Measurements from ENCODE around the gene PUDP.

The PUDP gene

GRCh38 chrX:7146703-7147412 lies 1.1 kb downstream of the PUDP start:
- no peak overlapping the region for H4K8ac ChIP-seq (ENCODE audit: low read depth, low read length)
- H3K36me3 ChIP-seq (ENCODE audit: control insufficient read depth, insufficient read depth, low read length): no peaks in the 10 kb centered on the region
- H3K79me1 ChIP-seq (ENCODE audit: low read length): no peaks in the 10 kb centered on the region
- no peak overlapping the region for H3K18ac ChIP-seq (ENCODE audit: low read length)
- H3K4me3 ChIP-seq (ENCODE audit: low read length): peak overlapping the region; percentile 58
- no peak overlapping the region for H2BK5ac ChIP-seq (ENCODE audit: low read length)
- H2BK15ac ChIP-seq (replicated peaks; ENCODE audit: low read depth): no peak overlapping the region
- H2BK120ac ChIP-seq (ENCODE audit: low read depth, low read length): no peak overlapping the region
- H3K79me2 ChIP-seq (ENCODE audit: control insufficient read depth, insufficient read depth, low read length): no peaks in the 10 kb centered on the region
- no peak for DNase-seq
- H3K4ac ChIP-seq (ENCODE audit: low read depth, low read length): no peak overlapping the region
- H3K9ac ChIP-seq (ENCODE audit: low read length): peak overlapping the region; percentile 78
- H2AK5ac ChIP-seq (ENCODE audit: low read length): no peak overlapping the region
- H3K23ac ChIP-seq (ENCODE audit: low read length): no peak overlapping the region
- no CpG with 5 or more reads among the region's 13 CpGs for WGBS (ENCODE audit: extremely low coverage, insufficient coverage, low lambda C conversion rate)
- no peaks in the 10 kb centered on the region for H3K4me1 ChIP-seq (ENCODE audit: control insufficient read depth, low read depth, low read length)
- H3K27me3 ChIP-seq (ENCODE audit: insufficient read depth, low read length, poor library complexity): no peaks in the 10 kb centered on the region
- no peak overlapping the region for H3K27ac ChIP-seq (ENCODE audit: low read depth, low read length)
- peak overlapping the region; percentile 64 for H3K4me2 ChIP-seq (ENCODE audit: low read length)
- peak overlapping the region; percentile 89 for H3K56ac ChIP-seq (ENCODE audit: low read length)
- H4K5ac ChIP-seq (ENCODE audit: low read length): no peak overlapping the region

- Histone ChIP-seq H2AK5ac (ENCODE audit: low read length) (no peak overlapping the region), H3K79me1 (ENCODE audit: low read length) (no peaks in the 10 kb centered on the region), H4K8ac (ENCODE audit: low read depth, low read length) (no peak overlapping the region), H3K4me1 (ENCODE audit: control insufficient read depth, low read depth, low read length) (no peaks in the 10 kb centered on the region), H3K18ac (ENCODE audit: low read length) (no peak overlapping the region), H3K27me3 (ENCODE audit: insufficient read depth, low read length, poor library complexity) (no peaks in the 10 kb centered on the region), H3K4me2 (ENCODE audit: low read length) (no peak overlapping the region), H3K27ac (ENCODE audit: low read depth, low read length) (no peak overlapping the region), H2BK5ac (ENCODE audit: low read length) (no peak overlapping the region), H2BK120ac (ENCODE audit: low read depth, low read length) (no peak overlapping the region), H3K36me3 (ENCODE audit: control insufficient read depth, insufficient read depth, low read length) (no peaks in the 10 kb centered on the region), H2BK15ac (replicated peaks; ENCODE audit: low read depth) (no peak overlapping the region), H3K23ac (ENCODE audit: low read length) (no peak overlapping the region), H3K4me3 (ENCODE audit: low read length) (no peak overlapping the region), H3K9ac (ENCODE audit: low read length) (no peak overlapping the region), H3K56ac (ENCODE audit: low read length) (no peak overlapping the region), H4K5ac (ENCODE audit: low read length) (no peak overlapping the region), H3K4ac (ENCODE audit: low read depth, low read length) (no peak overlapping the region), H3K79me2 (ENCODE audit: control insufficient read depth, insufficient read depth, low read length) (no peaks in the 10 kb centered on the region)
- no CpG with 5 or more reads among the region's 3 CpGs for WGBS (ENCODE audit: extremely low coverage, insufficient coverage, low lambda C conversion rate)
- no peak for DNase-seq
Measured at GRCh38 chrX:7146020-7146702, 1.8 kb downstream of the PUDP start.

GRCh38 chrX:7145454-7145853 lies 2.5 kb downstream of the PUDP start:
- H3K36me3 ChIP-seq (ENCODE audit: control insufficient read depth, insufficient read depth, low read length): no peaks in the 10 kb centered on the region
- no peak overlapping the region for H2BK15ac ChIP-seq (replicated peaks; ENCODE audit: low read depth)
- no CpG with 5 or more reads among the region's 3 CpGs for WGBS (ENCODE audit: extremely low coverage, insufficient coverage, low lambda C conversion rate)
- no peak for DNase-seq
- no peaks in the 10 kb centered on the region for H3K79me1 ChIP-seq (ENCODE audit: low read length)
- H3K27me3 ChIP-seq (ENCODE audit: insufficient read depth, low read length, poor library complexity): no peaks in the 10 kb centered on the region
- no peak overlapping the region for H3K9ac ChIP-seq (ENCODE audit: low read length)
- H3K4me3 ChIP-seq (ENCODE audit: low read length): no peak overlapping the region
- no peak overlapping the region for H3K4me2 ChIP-seq (ENCODE audit: low read length)
- no peak overlapping the region for H3K4ac ChIP-seq (ENCODE audit: low read depth, low read length)
- H2BK120ac ChIP-seq (ENCODE audit: low read depth, low read length): no peak overlapping the region
- no peak overlapping the region for H3K23ac ChIP-seq (ENCODE audit: low read length)
- H4K8ac ChIP-seq (ENCODE audit: low read depth, low read length): no peak overlapping the region
- H3K79me2 ChIP-seq (ENCODE audit: control insufficient read depth, insufficient read depth, low read length): no peaks in the 10 kb centered on the region
- no peak overlapping the region for H4K5ac ChIP-seq (ENCODE audit: low read length)
- no peaks in the 10 kb centered on the region for H3K4me1 ChIP-seq (ENCODE audit: control insufficient read depth, low read depth, low read length)
- no peak overlapping the region for H3K18ac ChIP-seq (ENCODE audit: low read length)
- H3K27ac ChIP-seq (ENCODE audit: low read depth, low read length): no peak overlapping the region
- H2AK5ac ChIP-seq (ENCODE audit: low read length): no peak overlapping the region
- no peak overlapping the region for H2BK5ac ChIP-seq (ENCODE audit: low read length)
- H3K56ac ChIP-seq (ENCODE audit: low read length): no peak overlapping the region

GRCh38 chrX:7143941-7144525 lies 3.9 kb downstream of the PUDP start:
- no peak overlapping the region for H3K4me3 ChIP-seq (ENCODE audit: low read length)
- no peak overlapping the region for H3K18ac ChIP-seq (ENCODE audit: low read length)
- WGBS (ENCODE audit: extremely low coverage, insufficient coverage, low lambda C conversion rate): no CpG with 5 or more reads among the region's 8 CpGs
- no peak for DNase-seq
- no peaks in the 10 kb centered on the region for H3K27me3 ChIP-seq (ENCODE audit: insufficient read depth, low read length, poor library complexity)
- no peak overlapping the region for H3K56ac ChIP-seq (ENCODE audit: low read length)
- H3K27ac ChIP-seq (ENCODE audit: low read depth, low read length): no peak overlapping the region
- no peak overlapping the region for H2BK5ac ChIP-seq (ENCODE audit: low read length)
- no peaks in the 10 kb centered on the region for H3K4me1 ChIP-seq (ENCODE audit: control insufficient read depth, low read depth, low read length)
- no peak overlapping the region for H2BK15ac ChIP-seq (replicated peaks; ENCODE audit: low read depth)
- H2AK5ac ChIP-seq (ENCODE audit: low read length): no peak overlapping the region
- no peaks in the 10 kb centered on the region for H3K79me1 ChIP-seq (ENCODE audit: low read length)
- no peaks in the 10 kb centered on the region for H3K79me2 ChIP-seq (ENCODE audit: control insufficient read depth, insufficient read depth, low read length)
- no peak overlapping the region for H4K8ac ChIP-seq (ENCODE audit: low read depth, low read length)
- H3K4me2 ChIP-seq (ENCODE audit: low read length): no peak overlapping the region
- no peak overlapping the region for H3K9ac ChIP-seq (ENCODE audit: low read length)
- H3K4ac ChIP-seq (ENCODE audit: low read depth, low read length): no peak overlapping the region
- H3K23ac ChIP-seq (ENCODE audit: low read length): no peak overlapping the region
- no peaks in the 10 kb centered on the region for H3K36me3 ChIP-seq (ENCODE audit: control insufficient read depth, insufficient read depth, low read length)
- H4K5ac ChIP-seq (ENCODE audit: low read length): no peak overlapping the region
- H2BK120ac ChIP-seq (ENCODE audit: low read depth, low read length): no peak overlapping the region

- no peaks in the 10 kb centered on the region for H3K27me3 ChIP-seq (ENCODE audit: insufficient read depth, low read length, poor library complexity)
- DNase-seq: no peak
- H2BK15ac ChIP-seq (replicated peaks; ENCODE audit: low read depth): no peak overlapping the region
- no peaks in the 10 kb centered on the region for H3K79me1 ChIP-seq (ENCODE audit: low read length)
- no peak overlapping the region for H3K23ac ChIP-seq (ENCODE audit: low read length)
- no peak overlapping the region for H3K18ac ChIP-seq (ENCODE audit: low read length)
- H3K4me2 ChIP-seq (ENCODE audit: low read length): no peak overlapping the region
- H3K4me3 ChIP-seq (ENCODE audit: low read length): no peak overlapping the region
- H4K8ac ChIP-seq (ENCODE audit: low read depth, low read length): no peak overlapping the region
- no peak overlapping the region for H3K27ac ChIP-seq (ENCODE audit: low read depth, low read length)
- no peaks in the 10 kb centered on the region for H3K36me3 ChIP-seq (ENCODE audit: control insufficient read depth, insufficient read depth, low read length)
- H3K4me1 ChIP-seq (ENCODE audit: control insufficient read depth, low read depth, low read length): no peaks in the 10 kb centered on the region
- H2BK120ac ChIP-seq (ENCODE audit: low read depth, low read length): no peak overlapping the region
- no peak overlapping the region for H2AK5ac ChIP-seq (ENCODE audit: low read length)
- no peaks in the 10 kb centered on the region for H3K79me2 ChIP-seq (ENCODE audit: control insufficient read depth, insufficient read depth, low read length)
- H3K56ac ChIP-seq (ENCODE audit: low read length): no peak overlapping the region
- H4K5ac ChIP-seq (ENCODE audit: low read length): no peak overlapping the region
- H2BK5ac ChIP-seq (ENCODE audit: low read length): no peak overlapping the region
- H3K9ac ChIP-seq (ENCODE audit: low read length): no peak overlapping the region
- no CpG with 5 or more reads among the region's 1 CpG for WGBS (ENCODE audit: extremely low coverage, insufficient coverage, low lambda C conversion rate)
- no peak overlapping the region for H3K4ac ChIP-seq (ENCODE audit: low read depth, low read length)
Measured at GRCh38 chrX:7143076-7143475, 4.9 kb downstream of the PUDP start.
